H1 (cell line): Measurements from ENCODE around the gene DAPK1. TPM values are rescaled to one million over a fixed set of nuclear protein-coding genes. Genes with fewer than 3 reads are reported as not detected.
A peak's percentile ranks its signal among the peaks of the same experiment; 100 is the strongest.

Experiments used
- CTCF ChIA-PET: fragments of 300-600 bp; sonication (Branson Sonifier 250); formaldehyde crosslinking; loops from one replicate; lab custom pipeline; 2021; ENCODE audit not compliant: partially characterized antibody; lab: Charles Lee
- POLR2A ChIA-PET: fragments of 300-600 bp; sonication (Branson Sonifier 250); formaldehyde crosslinking; loops from one replicate; lab custom pipeline; 2021; ENCODE audit warnings: inconsistent platforms; ENCODE audit not compliant: partially characterized antibody; lab: Charles Lee
- DNase-seq, 2 experiments: peaks; one replicate each; pipeline versions ENCODE4 v3.0.0 to v3.0.0-alpha.2; 2010 to 2022; ENCODE audit warnings: low spot score in 2 of 2, low read depth in 1 of 2, mixed read lengths in 1 of 2
- FAIRE-seq: peaks from 2 replicates; lab custom pipeline; 2011; peaks lifted over from hg19 to GRCh38; lab: Jason Lieb, UNC
- H2AFZ ChIP-seq: 2 replicates; pipeline ENCODE4 v1.8.1; 2012; ENCODE audit warnings: low read length, inconsistent platforms
- H2AK5ac ChIP-seq: 2 replicates; pipeline ENCODE4 v1.6.1; 2013; ENCODE audit warnings: low read depth, low read length
- H2BK120ac ChIP-seq: replicated peaks from 2 replicates; pipeline ENCODE3; 2013; ENCODE audit warnings: low read depth, low read length, inconsistent platforms
- H2BK12ac ChIP-seq: 2 replicates; pipeline ENCODE4 v1.6.1; 2013; ENCODE audit warnings: low read depth, low read length
- H2BK15ac ChIP-seq: 2 replicates; pipeline ENCODE4 v1.6.1; 2013; ENCODE audit warnings: low read length
- H2BK20ac ChIP-seq: 2 replicates; pipeline ENCODE4 v1.6.1; 2013; ENCODE audit warnings: low read length
- H2BK5ac ChIP-seq: 2 replicates; pipeline ENCODE4 v1.6.1; 2013; ENCODE audit warnings: low read depth, low read length
- H3K14ac ChIP-seq: 2 replicates; pipeline ENCODE4 v1.6.1; 2013; ENCODE audit warnings: inconsistent platforms; ENCODE audit not compliant: insufficient read length
- H3K18ac ChIP-seq: 2 replicates; pipeline ENCODE4 v1.6.1; 2013; ENCODE audit warnings: low read length; ENCODE audit errors: extremely low read depth
- H3K23ac ChIP-seq: 2 replicates; pipeline ENCODE4 v1.6.1; 2013; ENCODE audit warnings: inconsistent platforms; ENCODE audit not compliant: insufficient read length
- H3K23me2 ChIP-seq: 2 replicates; pipeline ENCODE4 v1.6.1; 2013; ENCODE audit warnings: low read depth, low read length
- H3K27ac ChIP-seq: 2 replicates; pipeline ENCODE4 v1.6.1; 2011; ENCODE audit warnings: low read depth, low read length, inconsistent platforms
- H3K27me3 ChIP-seq, 4 experiments: replicated peaks in 1 of 4; 1 replicate in 1 of 4; 2 replicates in 3 of 4; pipeline versions ENCODE4 v1.6.1 to v1.8.1; 2011 to 2013; ENCODE audit warnings: low read length in 3 of 4, mild to moderate bottlenecking in 3 of 4, inconsistent platforms in 2 of 4, mixed read lengths in 2 of 4, moderate library complexity in 1 of 4; ENCODE audit not compliant: control insufficient read depth in 3 of 4, insufficient read depth in 3 of 4; ENCODE audit errors: extremely low read depth in 1 of 4
- H3K36me3 ChIP-seq, 4 experiments: 2 replicates each; pipeline versions ENCODE4 v1.6.1 to v1.8.1; 2011 to 2013; ENCODE audit warnings: mild to moderate bottlenecking in 4 of 4, low read length in 3 of 4, moderate library complexity in 2 of 4, control low read depth in 1 of 4, inconsistent platforms in 1 of 4; ENCODE audit not compliant: insufficient read depth in 4 of 4, control insufficient read depth in 2 of 4
- H3K4ac ChIP-seq: replicated peaks from 2 replicates; pipeline ENCODE3; 2013; ENCODE audit warnings: low read length, low read depth, mixed read lengths, inconsistent platforms; ENCODE audit not compliant: insufficient read length
- H3K4me1 ChIP-seq, 4 experiments: replicated peaks in 1 of 4; 1 replicate in 1 of 4; 2 replicates in 3 of 4; pipeline versions ENCODE4 v1.6.1 to v1.8.1; 2011 to 2013; ENCODE audit warnings: low read length in 3 of 4, inconsistent platforms in 2 of 4, mixed read lengths in 1 of 4; ENCODE audit not compliant: insufficient read depth in 4 of 4, control insufficient read depth in 3 of 4
- H3K4me2 ChIP-seq, 2 experiments: 2 replicates each; pipeline versions ENCODE4 v1.6.1 to v1.8.1; 2011 to 2013; ENCODE audit warnings: low read depth in 2 of 2, low read length in 2 of 2, control low read depth in 1 of 2, inconsistent platforms in 1 of 2, mild to moderate bottlenecking in 1 of 2; ENCODE audit not compliant: insufficient read depth in 1 of 2
- H3K4me3 ChIP-seq, 4 experiments: fragments of 200-600, 300-600 bp in 1 of 4; sonication (generic), shearing (Covaris generic), sonication (Bioruptor Twin) in 1 of 4; 2 replicates each; pipeline versions ENCODE4 v1.5.1 to v1.8.1; 2011 to 2016; ENCODE audit warnings: low read length in 4 of 4, low read depth in 3 of 4, control low read depth in 2 of 4, inconsistent platforms in 2 of 4, mild to moderate bottlenecking in 2 of 4, mixed read lengths in 1 of 4, moderate library complexity in 1 of 4; ENCODE audit not compliant: insufficient read depth in 2 of 4; ENCODE audit errors: extremely low read depth in 1 of 4
- H3K56ac ChIP-seq: replicated peaks from 2 replicates; pipeline ENCODE3; 2013; ENCODE audit warnings: low read depth, mild to moderate bottlenecking, mixed read lengths, low read length, inconsistent platforms; ENCODE audit not compliant: insufficient read length
- H3K79me1 ChIP-seq: 2 replicates; pipeline ENCODE4 v1.6.1; 2013; ENCODE audit warnings: low read depth, low read length, control low read depth
- H3K79me2 ChIP-seq, 2 experiments: 2 replicates each; pipeline versions ENCODE4 v1.6.1 to v1.8.1; 2012 to 2013; ENCODE audit warnings: low read length in 2 of 2, mild to moderate bottlenecking in 2 of 2, inconsistent platforms in 1 of 2; ENCODE audit not compliant: insufficient read depth in 2 of 2, control insufficient read depth in 1 of 2
- H3K9ac ChIP-seq, 4 experiments: replicated peaks in 1 of 4; 1 replicate in 1 of 4; 2 replicates in 3 of 4; pipeline versions ENCODE4 v1.6.1 to v1.8.1; 2011 to 2013; ENCODE audit warnings: low read depth in 3 of 4, low read length in 3 of 4, control low read depth in 2 of 4, mild to moderate bottlenecking in 2 of 4, moderate library complexity in 2 of 4, inconsistent platforms in 1 of 4; ENCODE audit errors: extremely low read depth in 1 of 4
- H3K9me3 ChIP-seq, 2 experiments: 2 replicates each; pipeline versions ENCODE4 v1.6.1 to v1.8.1; 2012 to 2013; ENCODE audit warnings: mild to moderate bottlenecking in 2 of 2, moderate library complexity in 2 of 2, control low read depth in 1 of 2, inconsistent platforms in 1 of 2, low read depth in 1 of 2, low read length in 1 of 2, mixed read lengths in 1 of 2; ENCODE audit not compliant: insufficient read depth in 2 of 2
- H4K20me1 ChIP-seq, 2 experiments: replicated peaks in 1 of 2; 2 replicates each; pipeline versions ENCODE3 to v1.8.1; 2011 to 2013; ENCODE audit warnings: inconsistent platforms in 2 of 2, low read length in 2 of 2, mild to moderate bottlenecking in 1 of 2; ENCODE audit not compliant: insufficient read depth in 2 of 2, control insufficient read depth in 1 of 2
- H4K5ac ChIP-seq: 2 replicates; pipeline ENCODE4 v1.6.1; 2013; ENCODE audit warnings: low read length, low read depth, mixed read lengths, inconsistent platforms; ENCODE audit not compliant: insufficient read length
- H4K8ac ChIP-seq: 2 replicates; pipeline ENCODE4 v1.8.0; 2013; ENCODE audit warnings: mild to moderate bottlenecking, moderate library complexity, low read length, inconsistent platforms; ENCODE audit not compliant: insufficient read depth; ENCODE audit errors: extremely low read depth
- H4K91ac ChIP-seq: replicated peaks from 2 replicates; pipeline ENCODE3; 2013; ENCODE audit warnings: low read length, mixed read lengths, inconsistent platforms; ENCODE audit not compliant: insufficient read length
- BCL11A ChIP-seq, 2 experiments: IDR thresholded peaks; one replicate each; pipeline ENCODE4 v1.6.1; 2011; ENCODE audit warnings: low read depth in 2 of 2, low read length in 2 of 2, mild to moderate bottlenecking in 2 of 2
- CEBPB ChIP-seq: IDR thresholded peaks from 2 replicates; pipeline ENCODE4 v1.6.1; 2012; ENCODE audit warnings: low read depth, low read length
- CHD2 ChIP-seq: IDR thresholded peaks from 2 replicates; pipeline ENCODE4 v1.6.1; 2012; ENCODE audit warnings: low read length, improper control_type of control experiment
- EGR1 ChIP-seq: IDR thresholded peaks from 2 replicates; pipeline ENCODE4 v1.6.1; 2011; ENCODE audit warnings: low read depth, low read length, borderline replicate concordance
- RNF2 ChIP-seq: fragments of 200-900, 300-1000 bp; sonication (generic); IDR thresholded peaks from 2 replicates; pipeline ENCODE4 v1.7.1; 2016; ENCODE audit warnings: borderline replicate concordance, low read depth, mild to moderate bottlenecking, antibody characterized with exemption, low read length; ENCODE audit not compliant: poor library complexity, severe bottlenecking; ENCODE audit errors: missing control alignments
- SIN3A ChIP-seq, 2 experiments: IDR thresholded peaks in 1 of 2; conservative IDR thresholded peaks in 1 of 2; 2 replicates each; pipeline ENCODE4 v1.6.1; 2011 to 2012; ENCODE audit warnings: low read length in 2 of 2, improper control_type of control experiment in 1 of 2, low read depth in 1 of 2, mild to moderate bottlenecking in 1 of 2
- SUZ12 ChIP-seq: fragments of 200-600 bp; sonication (generic); IDR thresholded peaks from 2 replicates; pipeline ENCODE4 v1.6.1; 2012; ENCODE audit warnings: mild to moderate bottlenecking, inconsistent platforms, low read length, moderate library complexity, mixed read lengths
- ZNF274 ChIP-seq: IDR thresholded peaks from 2 replicates; pipeline ENCODE4 v1.7.0; 2012; ENCODE audit warnings: low read length, borderline replicate concordance; ENCODE audit errors: extremely low read depth
- WGBS, 2 experiments: shearing (Covaris generic) in 1 of 2; methylation state at CpG; one replicate each; pipeline versions ENCODE4 v1.1.6 to v1.1.7; 2013 to 2015; ENCODE audit warnings: low lambda C conversion rate in 2 of 2, mixed read lengths in 2 of 2, inconsistent platforms in 1 of 2, low coverage in 1 of 2, missing lambda C conversion rate in 1 of 2; ENCODE audit not compliant: insufficient replicate concordance in 2 of 2, insufficient coverage in 1 of 2, insufficient read length in 1 of 2; ENCODE audit errors: extremely low coverage in 1 of 2, missing lambda C conversion rate in 1 of 2; 5-methylcytosine and 5-hydroxymethylcytosine counted together
- polyA plus RNA-seq, 7 experiments: library from polyadenylated mRNA; depleted of rRNA in 3 of 7; stranded (reverse) in 5 of 7; unstranded in 2 of 7; fragments of >200 nt in 5 of 7; fragments of 200-250 nt in 2 of 7; gene quantifications; 1 replicate in 5 of 7; 2 replicates in 1 of 7; 4 replicates in 1 of 7; pipeline versions ENCODE4 v1.2.1 to v1.2.3, GENCODE V29; 2011 to 2013; ENCODE audit warnings: missing spikeins in 2 of 7, mixed read lengths in 2 of 7
- total RNA-seq: library from RNA; stranded (reverse); fragmentation: NEBNext Ultra II Directional; extraction: Animal tissue kit (Norgen Biotek cat#: 25700); gene quantifications from 2 replicates; pipeline ENCODE4 v1.2.1, GENCODE V29; 2021

Gene DAPK1
- total and polyA plus RNA-seq, 2 of the 8 experiments (the other 6 are each of a cell fraction or from before 2014, with no cell fraction given) = 62.4 to 131 TPM

GRCh38 chr9:87469793-87470465, 27.7 kb upstream of the DAPK1 start:
- 81% methylated on average over 3 of the region's 3 CpGs; no CpG with 5 or more reads in 1 of the 2 experiments for WGBS, 2 experiments
- no peak overlapping the region for H4K5ac ChIP-seq
- H2BK20ac ChIP-seq = no peak overlapping the region
- no peak overlapping the region for H2BK5ac ChIP-seq
- no peak overlapping the region for H2BK15ac ChIP-seq
- POLR2A ChIA-PET = interaction anchor here (1.5 kb wide), 1 partner anchor 41 kb away, joined by 3 read pairs; no protein-coding TSS in a partner anchor
- H3K23me2 ChIP-seq = no peaks in the 10 kb centered on the region
- no peaks in the 10 kb centered on the region for H3K9me3 ChIP-seq
- H3K18ac ChIP-seq = no peak overlapping the region
- no peaks in the 10 kb centered on the region; the same call in 1 of the 2 replicates for H3K79me1 ChIP-seq
- FAIRE-seq = no peak
- H2AK5ac ChIP-seq = no peak overlapping the region
- no peak overlapping the region for H4K91ac ChIP-seq
- DNase-seq = no peak
- H3K4ac ChIP-seq = no peak overlapping the region
- no peak overlapping the region for H3K4me2 ChIP-seq
- H3K4me1 ChIP-seq = peaks cover 0 to 4% (median 0%) of the 10 kb centered on the region in 4 experiments; a peak in 1 of 7 replicates
- no peak overlapping the region; the same call in 1 of the 2 replicates for H2AFZ ChIP-seq
- no peaks in the 10 kb centered on the region for H4K20me1 ChIP-seq
- no peak for TF ChIP-seq SUZ12
- no peak for TF ChIP-seq EGR1
- TF ChIP-seq BCL11A (IDR thresholded peaks at IDR 0.05; ENCODE audit: low read depth in 2 of 2, low read length in 2 of 2) = no peak
- no peak for TF ChIP-seq CHD2
- TF ChIP-seq RNF2 = no peak
- TF ChIP-seq ZNF274 = no peak
- no peak for TF ChIP-seq CEBPB
- no peak for TF ChIP-seq SIN3A (conservative IDR thresholded peaks at IDR 0.05 in 1 of 2, IDR thresholded peaks at IDR 0.05 in 1 of 2; ENCODE audit: low read depth in 1 of 2, low read length in 2 of 2)
- H3K9ac ChIP-seq = peak overlapping the region in 1 of 4 experiments; percentile 5; a peak in 1 of 7 replicates
- no peak overlapping the region for H2BK120ac ChIP-seq
- H3K14ac ChIP-seq = no peak overlapping the region
- no peak overlapping the region for H3K23ac ChIP-seq
- H4K8ac ChIP-seq = no peak overlapping the region
- no peak overlapping the region for H3K4me3 ChIP-seq
- no peaks in the 10 kb centered on the region for H3K79me2 ChIP-seq
- no peaks in the 10 kb centered on the region for H3K36me3 ChIP-seq
- H2BK12ac ChIP-seq = no peak overlapping the region
- CTCF ChIA-PET = interaction anchor here (0.9 to 1.4 kb wide), 4 partner anchors 12 to 78 kb away, joined by 3 to 5 read pairs (median 4); no protein-coding TSS in a partner anchor
- H3K56ac ChIP-seq = no peak overlapping the region
- H3K27me3 ChIP-seq = no peaks in the 10 kb centered on the region
- no peak overlapping the region for H3K27ac ChIP-seq
